Fibroblast of lung (primary cell): ENCODE data around the gene DPEP3. TPM values are rescaled to one million over a fixed set of nuclear protein-coding genes. Genes with fewer than 3 reads are reported as not detected.
"Not testable (repeated sequence)": the region's sequence is repeated elsewhere in the genome, so short reads cannot be mapped to it uniquely, and the experiment has no call there.

Experiments used
- DNase-seq, 2 donors: peaks; one replicate each; pipeline versions ENCODE4 v3.0.0 to v3.0.0-alpha.2; 2010; ENCODE audit warnings: low read depth in 2 of 2
- H2AFZ ChIP-seq: 2 replicates; pipeline ENCODE4 v1.5.1; 2012; ENCODE audit warnings: low read length, control low read depth, inconsistent platforms
- H3K27ac ChIP-seq: 2 replicates; pipeline ENCODE4 v1.5.1; 2011; ENCODE audit warnings: low read length, control low read depth; ENCODE audit not compliant: insufficient read depth
- H3K27me3 ChIP-seq: 2 replicates; pipeline ENCODE4 v1.5.1; 2011; ENCODE audit warnings: mild to moderate bottlenecking, low read length; ENCODE audit not compliant: control insufficient read depth, insufficient read depth
- H3K36me3 ChIP-seq: 2 replicates; pipeline ENCODE4 v1.5.1; 2011; ENCODE audit warnings: low read length; ENCODE audit not compliant: control insufficient read depth, insufficient read depth
- H3K4me1 ChIP-seq: 2 replicates; pipeline ENCODE4 v1.5.1; 2011; ENCODE audit warnings: low read length; ENCODE audit not compliant: control insufficient read depth, insufficient read depth; ENCODE audit errors: extremely low read depth
- H3K4me2 ChIP-seq: 2 replicates; pipeline ENCODE4 v1.5.1; 2011; ENCODE audit warnings: low read length, control low read depth; ENCODE audit not compliant: insufficient read depth; ENCODE audit errors: extremely low read depth
- H3K4me3 ChIP-seq, 4 experiments: fragments of 200-600 bp in 1 of 4; sonication (generic) in 1 of 4; replicated peaks in 1 of 4; 2 replicates each; pipeline ENCODE4 v1.5.1; 2011 to 2016; ENCODE audit warnings: low read length in 4 of 4, low read depth in 3 of 4, mild to moderate bottlenecking in 3 of 4, control low read depth in 2 of 4, inconsistent platforms in 1 of 4, mixed read lengths in 1 of 4; ENCODE audit not compliant: insufficient read depth in 1 of 4; ENCODE audit errors: control extremely low read depth in 1 of 4
- H3K79me2 ChIP-seq: 2 replicates; pipeline ENCODE4 v1.5.1; 2012; ENCODE audit warnings: mild to moderate bottlenecking, low read length, inconsistent platforms; ENCODE audit not compliant: control insufficient read depth, insufficient read depth
- H3K9ac ChIP-seq: 2 replicates; pipeline ENCODE4 v1.5.1; 2011; ENCODE audit warnings: mild to moderate bottlenecking, low read length, control low read depth; ENCODE audit not compliant: insufficient read depth
- H3K9me3 ChIP-seq: 2 replicates; pipeline ENCODE4 v1.5.1; 2012; ENCODE audit warnings: low read depth, low read length; ENCODE audit not compliant: control insufficient read depth, insufficient read depth
- H4K20me1 ChIP-seq: 2 replicates; pipeline ENCODE4 v1.5.1; 2011; ENCODE audit warnings: low read length; ENCODE audit not compliant: control insufficient read depth, insufficient read depth; ENCODE audit errors: extremely low read depth
- EZH2 ChIP-seq: IDR thresholded peaks from 2 replicates; pipeline ENCODE4 v1.5.1; 2012; ENCODE audit warnings: low read length, control low read depth, mild to moderate bottlenecking; ENCODE audit errors: missing control alignments
- polyA plus RNA-seq, 2 donors: library from polyadenylated mRNA; depleted of rRNA in 1 of 2; stranded (reverse) in 1 of 2; unstranded in 1 of 2; fragments of >200 nt; gene quantifications; 2 replicates each; pipeline ENCODE4 v1.2.1, GENCODE V29; 2011 to 2012; ENCODE audit warnings: missing spikeins in 1 of 2
- total RNA-seq: library from RNA; depleted of rRNA; stranded (reverse); fragments of >200 nt; gene quantifications from 2 replicates; pipeline ENCODE4 v1.2.1, GENCODE V29; 2014
- TF ChIP-seq, protein P1 (sequence below), 2 donors: IDR thresholded peaks in 1 of 2; conservative IDR thresholded peaks in 1 of 2; 1 replicate in 1 of 2; 2 replicates in 1 of 2; pipeline ENCODE4 v1.5.1; 2011 to 2012; ENCODE audit warnings: low read length in 2 of 2, control low read depth in 1 of 2, inconsistent platforms in 1 of 2, low read depth in 1 of 2, mild to moderate bottlenecking in 1 of 2

Gene DPEP3
- total and polyA plus RNA-seq, 2 donors (not counting 1 experiment from before 2014, with no cell fraction given), result not detected

- Histone ChIP-seq H3K27ac (no peak overlapping the region), H3K79me2 (no peaks in the 10 kb centered on the region), H3K4me3 (no peak overlapping the region), H3K4me1 (no peaks in the 10 kb centered on the region), H3K9me3 (no peaks in the 10 kb centered on the region), H3K27me3 (no peaks in the 10 kb centered on the region), H2AFZ (no peak overlapping the region), H3K4me2 (no peak overlapping the region), H3K36me3 (no peaks in the 10 kb centered on the region), H3K9ac (no peak overlapping the region), H4K20me1 (no peaks in the 10 kb centered on the region)
- TF ChIP-seq EZH2, result no peak
- TF ChIP-seq, protein P1, sequence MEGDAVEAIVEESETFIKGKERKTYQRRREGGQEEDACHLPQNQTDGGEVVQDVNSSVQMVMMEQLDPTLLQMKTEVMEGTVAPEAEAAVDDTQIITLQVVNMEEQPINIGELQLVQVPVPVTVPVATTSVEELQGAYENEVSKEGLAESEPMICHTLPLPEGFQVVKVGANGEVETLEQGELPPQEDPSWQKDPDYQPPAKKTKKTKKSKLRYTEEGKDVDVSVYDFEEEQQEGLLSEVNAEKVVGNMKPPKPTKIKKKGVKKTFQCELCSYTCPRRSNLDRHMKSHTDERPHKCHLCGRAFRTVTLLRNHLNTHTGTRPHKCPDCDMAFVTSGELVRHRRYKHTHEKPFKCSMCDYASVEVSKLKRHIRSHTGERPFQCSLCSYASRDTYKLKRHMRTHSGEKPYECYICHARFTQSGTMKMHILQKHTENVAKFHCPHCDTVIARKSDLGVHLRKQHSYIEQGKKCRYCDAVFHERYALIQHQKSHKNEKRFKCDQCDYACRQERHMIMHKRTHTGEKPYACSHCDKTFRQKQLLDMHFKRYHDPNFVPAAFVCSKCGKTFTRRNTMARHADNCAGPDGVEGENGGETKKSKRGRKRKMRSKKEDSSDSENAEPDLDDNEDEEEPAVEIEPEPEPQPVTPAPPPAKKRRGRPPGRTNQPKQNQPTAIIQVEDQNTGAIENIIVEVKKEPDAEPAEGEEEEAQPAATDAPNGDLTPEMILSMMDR (conservative IDR thresholded peaks at IDR 0.05 in 1 of 2, IDR thresholded peaks at IDR 0.05 in 1 of 2; ENCODE audit: low read depth in 1 of 2, low read length in 2 of 2), result no peak
- DNase-seq, result no peak
Observed at GRCh38 chr16:68003031-68003430, 22.7 kb upstream of the DPEP3 start.

DNA sequence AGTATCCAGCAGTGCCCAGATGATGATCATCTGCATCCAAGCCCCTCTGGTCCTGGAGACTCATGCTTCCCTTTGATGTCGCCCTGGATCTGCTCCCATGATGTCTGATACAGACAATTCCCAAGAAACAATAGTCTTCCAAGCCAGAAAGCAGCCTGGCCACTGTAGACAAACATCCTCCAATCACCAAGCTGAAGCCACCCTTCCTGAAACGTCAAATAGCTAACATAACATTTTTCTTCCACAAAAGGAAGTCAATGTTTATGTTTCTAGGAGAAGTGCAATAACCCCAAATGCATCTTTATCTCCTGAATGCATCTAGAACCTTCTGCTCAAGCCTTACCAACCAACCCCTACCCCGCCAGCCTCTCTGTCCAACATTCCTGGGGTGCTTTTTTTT, 20.2 kb upstream of the DPEP3 start:
- Histone ChIP-seq H3K27ac (no peak overlapping the region), H3K4me1 (no peaks in the 10 kb centered on the region), H3K79me2 (no peaks in the 10 kb centered on the region), H4K20me1 (no peaks in the 10 kb centered on the region), H2AFZ (no peak overlapping the region), H3K36me3 (no peaks in the 10 kb centered on the region), H3K9me3 (no peaks in the 10 kb centered on the region), H3K27me3 (no peaks in the 10 kb centered on the region), H3K9ac (no peak overlapping the region), H3K4me2 (no peak overlapping the region), H3K4me3 (no peak overlapping the region)
- DNase-seq, result no peak
- no peak for TF ChIP-seq EZH2
- TF ChIP-seq, protein P1 (conservative IDR thresholded peaks at IDR 0.05 in 1 of 2, IDR thresholded peaks at IDR 0.05 in 1 of 2; ENCODE audit: low read depth in 1 of 2, low read length in 2 of 2), result no peak

GRCh38 chr16:67999985-68000384, 19.7 kb upstream of the DPEP3 start:
- Histone ChIP-seq H3K27ac (no peak overlapping the region), H3K27me3 (no peaks in the 10 kb centered on the region), H3K4me1 (no peaks in the 10 kb centered on the region), H3K36me3 (no peaks in the 10 kb centered on the region), H4K20me1 (no peaks in the 10 kb centered on the region), H3K9ac (no peak overlapping the region), H3K9me3 (no peaks in the 10 kb centered on the region), H3K4me3 (no peak overlapping the region), H3K4me2 (no peak overlapping the region), H2AFZ (no peak overlapping the region), H3K79me2 (no peaks in the 10 kb centered on the region)
- no peak for TF ChIP-seq EZH2
- TF ChIP-seq, protein P1 (conservative IDR thresholded peaks at IDR 0.05 in 1 of 2, IDR thresholded peaks at IDR 0.05 in 1 of 2; ENCODE audit: low read depth in 1 of 2, low read length in 2 of 2), result no peak
- DNase-seq, result no peak

- H3K79me2 ChIP-seq, H4K20me1 ChIP-seq, H2AFZ ChIP-seq, H3K4me3 ChIP-seq, H3K27me3 ChIP-seq, DNase-seq, H3K9ac ChIP-seq, H3K9me3 ChIP-seq, H3K4me1 ChIP-seq, H3K36me3 ChIP-seq, H3K4me2 ChIP-seq, H3K27ac ChIP-seq: not testable (repeated sequence)
Observed at GRCh38 chr16:67998779-67999688, 18.7 kb upstream of the DPEP3 start, which contains the start of gene DPEP2. DPEP2 (minus strand) TSS chr16:67999484; CDS start chr16:67993212, 6,272 bp downstream.
